GM13977 (cell line): ENCODE measurements around the gene CGN.

Experiments used
- DNase-seq: peaks from one replicate; pipeline ENCODE4 v3.0.0; 2012; ENCODE audit warnings: low spot score
- CTCF ChIP-seq: IDR thresholded peaks from 2 replicates; pipeline ENCODE4 v1.5.1; 2012; ENCODE audit warnings: mild to moderate bottlenecking, control low read depth; ENCODE audit not compliant: insufficient read depth; ENCODE audit errors: extremely low read depth, missing control alignments
- in situ Hi-C: fragments of 300-500 bp; cut with MboI; formaldehyde crosslinking; loops from one replicate; pipeline ENCODE4 v1.12.0; 2022; ENCODE audit warnings: low sequenced_read_pairs, low pct_unique_long_range_greater_than_20kb, mixed read lengths, inconsistent platforms; ENCODE audit not compliant: unreplicated experiment

The CGN gene

GRCh38 chr1:151549199-151549598, 38.0 kb downstream of the CGN start:
- DNase-seq = no peak
- in situ Hi-C loops = no loop called here
- no peak for TF ChIP-seq CTCF

GRCh38 chr1:151553659-151554058, 42.5 kb downstream of the CGN start:
- in situ Hi-C loops = no loop called here
- DNase-seq = no peak
- TF ChIP-seq CTCF = no peak

GRCh38 chr1:151556052-151556451, 44.9 kb downstream of the CGN start:
- in situ Hi-C loops = no loop called here
- no peak for TF ChIP-seq CTCF
- DNase-seq = no peak

GRCh38 chr1:151562661-151563060, 51.5 kb downstream of the CGN start:
- no peak for DNase-seq
- TF ChIP-seq CTCF = no peak
- in situ Hi-C loops = no loop called here

- in situ Hi-C loops = no loop called here
- TF ChIP-seq CTCF = no peak
- no peak for DNase-seq
These were observed 52.2 kb downstream of the CGN start for GRCh38 chr1:151563376-151563775.

GRCh38 chr1:151565502-151566189, 54.5 kb downstream of the CGN start:
- no peak for DNase-seq
- in situ Hi-C loops = no loop called here
- TF ChIP-seq CTCF = no peak

- DNase-seq = no peak
- in situ Hi-C loops = no loop called here
- no peak for TF ChIP-seq CTCF
These were observed 57.5 kb downstream of the CGN start for GRCh38 chr1:151568626-151569088.
